ENCODE results near the gene ARHGAP32.

ARHGAP32 gene

GRCh38 chr11:128940156-128940555, 252.0 kb downstream of the ARHGAP32 start:
- no peak for TF ChIP-seq CTCF (IDR thresholded peaks at IDR 0.05; ENCODE audit: low read depth, low read length)
- no peak overlapping the region for H3K4me3 ChIP-seq (replicated peaks in 1 of 2; ENCODE audit: low read depth in 2 of 2, low read length in 2 of 2)
- no peak for DNase-seq (ENCODE audit: low read depth in 2 of 2)

- no peak overlapping the region for H3K4me3 ChIP-seq (replicated peaks in 1 of 2; ENCODE audit: low read depth in 2 of 2, low read length in 2 of 2)
- DNase-seq (ENCODE audit: low read depth in 2 of 2), result no peak
- no peak for TF ChIP-seq CTCF (IDR thresholded peaks at IDR 0.05; ENCODE audit: low read depth, low read length)
Observed at GRCh38 chr11:128939591-128939990, 252.5 kb downstream of the ARHGAP32 start.

- no peak for DNase-seq (ENCODE audit: low read depth in 2 of 2)
- H3K4me3 ChIP-seq (replicated peaks in 1 of 2; ENCODE audit: low read depth in 2 of 2, low read length in 2 of 2), result no peak overlapping the region
- no peak for TF ChIP-seq CTCF (IDR thresholded peaks at IDR 0.05; ENCODE audit: low read depth, low read length)
Observed at GRCh38 chr11:128938156-128938885, 253.8 kb downstream of the ARHGAP32 start.

GRCh38 chr11:128937480-128937879, 254.6 kb downstream of the ARHGAP32 start:
- DNase-seq (ENCODE audit: low read depth in 2 of 2), result peak in 1 of 2 donors; percentile 3
- no peak for TF ChIP-seq CTCF (IDR thresholded peaks at IDR 0.05; ENCODE audit: low read depth, low read length)
- H3K4me3 ChIP-seq (replicated peaks in 1 of 2; ENCODE audit: low read depth in 2 of 2, low read length in 2 of 2), result no peak overlapping the region

GRCh38 chr11:128936606-128937251, 255.4 kb downstream of the ARHGAP32 start:
- DNase-seq (ENCODE audit: low read depth in 2 of 2), result no peak
- no peak overlapping the region for H3K4me3 ChIP-seq (replicated peaks in 1 of 2; ENCODE audit: low read depth in 2 of 2, low read length in 2 of 2)
- no peak for TF ChIP-seq CTCF (IDR thresholded peaks at IDR 0.05; ENCODE audit: low read depth, low read length)

GRCh38 chr11:128934926-128935325, 257.2 kb downstream of the ARHGAP32 start:
- no peak for TF ChIP-seq CTCF (IDR thresholded peaks at IDR 0.05; ENCODE audit: low read depth, low read length)
- DNase-seq (ENCODE audit: low read depth in 2 of 2), result no peak
- H3K4me3 ChIP-seq (replicated peaks in 1 of 2; ENCODE audit: low read depth in 2 of 2, low read length in 2 of 2), result no peak overlapping the region
